IMR-90 (cell line): ENCODE measurements around the gene NAA35. TPM values are rescaled to one million over a fixed set of nuclear protein-coding genes. Genes with fewer than 3 reads are reported as not detected.

ENCODE experiments used
- ATAC-seq: fragments of 200-7000 bp; cut with Tn5 transposase; 2 replicates; pipeline ENCODE4 v1.9.1; 2020; ENCODE audit warnings: low read depth, mild to moderate bottlenecking, moderate library complexity
- Bru-seq: library from RNA; stranded (reverse); fragments of 400-500 nt; gene quantifications from one replicate; lab custom pipeline; 2021; lab: Mats Ljungman, UMichigan
- BruChase-seq, 2 experiments: library from RNA; stranded (reverse); fragments of 400-500 nt; gene quantifications; one replicate each; lab custom pipeline; 2021; lab: Mats Ljungman, UMichigan
- BruUV-seq: library from RNA; stranded (reverse); fragments of 400-500 nt; replicated peaks from 2 replicates; lab custom pipeline; 2021; lab: Mats Ljungman, UMichigan
- CTCF ChIA-PET: fragments of 300-600 bp; formaldehyde crosslinking; extraction: SDS; loops from one replicate; lab custom pipeline; 2021; ENCODE audit warnings: antibody characterized with exemption; lab: Yijun Ruan, JAX
- POLR2A ChIA-PET: fragments of 300-600 bp; sonication (Branson Sonifier 250); formaldehyde crosslinking; loops from one replicate; lab custom pipeline; 2022; ENCODE audit warnings: antibody characterized with exemption; ENCODE audit not compliant: unreplicated experiment; lab: Charles Lee
- DNase-seq: peaks from one replicate; pipeline ENCODE4 v3.0.0; 2013
- H2AFZ ChIP-seq: replicated peaks from 2 replicates; pipeline ENCODE3; 2013; ENCODE audit warnings: low read length, mild to moderate bottlenecking; ENCODE audit not compliant: poor library complexity
- H2AK5ac ChIP-seq: 2 replicates; pipeline ENCODE4 v1.6.1; 2013; ENCODE audit warnings: low read depth, low read length, inconsistent platforms
- H2AK9ac ChIP-seq: replicated peaks from 2 replicates; pipeline ENCODE3; 2013; ENCODE audit warnings: mild to moderate bottlenecking, low read depth, low read length, moderate library complexity; ENCODE audit not compliant: poor library complexity
- H2BK120ac ChIP-seq: 2 replicates; pipeline ENCODE4 v1.6.1; 2013; ENCODE audit warnings: low read depth, low read length, inconsistent platforms
- H2BK15ac ChIP-seq: 3 replicates; pipeline ENCODE4 v1.6.1; 2013; ENCODE audit warnings: low read depth, low read length, inconsistent platforms
- H2BK20ac ChIP-seq: 2 replicates; pipeline ENCODE4 v1.6.1; 2013; ENCODE audit warnings: low read depth, mild to moderate bottlenecking, inconsistent platforms, low read length, moderate library complexity
- H2BK5ac ChIP-seq: 2 replicates; pipeline ENCODE4 v1.6.1; 2013; ENCODE audit warnings: mild to moderate bottlenecking, low read depth, low read length, inconsistent platforms; ENCODE audit not compliant: poor library complexity, severe bottlenecking
- H3K14ac ChIP-seq: replicated peaks from 2 replicates; pipeline ENCODE4 v1.6.1; 2013; ENCODE audit warnings: low read depth, low read length, inconsistent platforms
- H3K18ac ChIP-seq: 2 replicates; pipeline ENCODE4 v1.6.1; 2013; ENCODE audit warnings: low read depth, low read length, control low read depth
- H3K23ac ChIP-seq: 2 replicates; pipeline ENCODE4 v1.6.1; 2013; ENCODE audit warnings: low read depth, low read length, inconsistent platforms
- H3K27ac ChIP-seq: 2 replicates; pipeline ENCODE4 v1.5.1; 2013; ENCODE audit warnings: mild to moderate bottlenecking, control low read depth, low read length; ENCODE audit not compliant: insufficient read depth
- H3K27me3 ChIP-seq: 2 replicates; pipeline ENCODE4 v1.6.1; 2013; ENCODE audit warnings: low read length; ENCODE audit not compliant: control insufficient read depth, insufficient read depth
- H3K36me3 ChIP-seq: 2 replicates; pipeline ENCODE4 v1.6.1; 2013; ENCODE audit warnings: low read length, mixed read lengths; ENCODE audit not compliant: control insufficient read depth, insufficient read depth
- H3K4ac ChIP-seq: 2 replicates; pipeline ENCODE4 v1.6.1; 2013; ENCODE audit warnings: low read depth, low read length, inconsistent platforms
- H3K4me1 ChIP-seq: 2 replicates; pipeline ENCODE4 v1.6.1; 2013; ENCODE audit warnings: low read length, mixed read lengths; ENCODE audit not compliant: control insufficient read depth, insufficient read depth
- H3K4me2 ChIP-seq: 2 replicates; pipeline ENCODE4 v1.6.1; 2013; ENCODE audit warnings: low read depth, mild to moderate bottlenecking, control low read depth, low read length, moderate library complexity
- H3K4me3 ChIP-seq: 2 replicates; pipeline ENCODE4 v1.5.1; 2013; ENCODE audit warnings: low read depth, mild to moderate bottlenecking, control low read depth, low read length, moderate library complexity; ENCODE audit not compliant: insufficient read depth
- H3K56ac ChIP-seq: 2 replicates; pipeline ENCODE4 v1.6.1; 2013; ENCODE audit warnings: low read length, inconsistent platforms; ENCODE audit not compliant: insufficient read depth; ENCODE audit errors: extremely low read depth
- H3K79me1 ChIP-seq, 2 experiments: 2 replicates each; pipeline ENCODE4 v1.6.1; 2013; ENCODE audit warnings: low read length in 2 of 2, inconsistent platforms in 1 of 2, low read depth in 1 of 2
- H3K9ac ChIP-seq: 2 replicates; pipeline ENCODE4 v1.6.1; 2013; ENCODE audit warnings: low read depth, low read length, control low read depth
- H3K9me1 ChIP-seq: 2 replicates; pipeline ENCODE4 v1.6.1; 2013; ENCODE audit warnings: low read length, inconsistent platforms; ENCODE audit not compliant: insufficient read depth
- H3K9me3 ChIP-seq: 2 replicates; pipeline ENCODE4 v1.6.1; 2013; ENCODE audit warnings: low read length; ENCODE audit not compliant: control insufficient read depth, insufficient read depth
- H4K20me1 ChIP-seq: 2 replicates; pipeline ENCODE4 v1.6.1; 2013; ENCODE audit warnings: low read length, inconsistent platforms; ENCODE audit not compliant: insufficient read depth
- H4K5ac ChIP-seq: 2 replicates; pipeline ENCODE4 v1.6.1; 2013; ENCODE audit warnings: mild to moderate bottlenecking, low read depth, low read length, control low read depth
- H4K8ac ChIP-seq, 2 experiments: 2 replicates each; pipeline ENCODE4 v1.6.1; 2013; ENCODE audit warnings: low read depth in 2 of 2, low read length in 2 of 2, control low read depth in 1 of 2, inconsistent platforms in 1 of 2
- H4K91ac ChIP-seq: 2 replicates; pipeline ENCODE4 v1.6.1; 2013; ENCODE audit warnings: low read depth, low read length, inconsistent platforms; ENCODE audit not compliant: insufficient read depth
- BHLHE40 ChIP-seq: fragments of 150-350 bp; IDR thresholded peaks from 2 replicates; pipeline ENCODE4 v1.6.1; 2016; ENCODE audit warnings: mild to moderate bottlenecking, low read depth, low read length
- CEBPB ChIP-seq: IDR thresholded peaks from 2 replicates; pipeline ENCODE4 v1.6.1; 2012; ENCODE audit warnings: low read depth, low read length, improper control_type of control experiment
- CHD1 ChIP-seq: IDR thresholded peaks from 2 replicates; pipeline ENCODE4 v1.6.1; 2012; ENCODE audit warnings: low read depth, low read length, improper control_type of control experiment
- MAFK ChIP-seq: IDR thresholded peaks from 2 replicates; pipeline ENCODE4 v1.6.1; 2012; ENCODE audit warnings: low read depth, low read length, improper control_type of control experiment
- MAZ ChIP-seq: IDR thresholded peaks from 2 replicates; pipeline ENCODE4 v1.6.1; 2012; ENCODE audit warnings: low read depth, mild to moderate bottlenecking, low read length, improper control_type of control experiment, moderate library complexity, borderline replicate concordance
- MXI1 ChIP-seq: IDR thresholded peaks from 2 replicates; pipeline ENCODE4 v1.6.1; 2012; ENCODE audit warnings: low read depth, mild to moderate bottlenecking, low read length, moderate library complexity, borderline replicate concordance
- NFE2L2 ChIP-seq: fragments of 150-350 bp; IDR thresholded peaks from 2 replicates; pipeline ENCODE4 v1.6.1; 2016; ENCODE audit warnings: low read depth, mild to moderate bottlenecking, low read length
- RAD21 ChIP-seq: IDR thresholded peaks from 2 replicates; pipeline ENCODE4 v1.6.1; 2012; ENCODE audit warnings: low read length, improper control_type of control experiment
- RCOR1 ChIP-seq: IDR thresholded peaks from 2 replicates; pipeline ENCODE4 v1.6.1; 2012; ENCODE audit warnings: mild to moderate bottlenecking, low read length, improper control_type of control experiment; ENCODE audit not compliant: insufficient replicate concordance
- RFX5 ChIP-seq: IDR thresholded peaks from 2 replicates; pipeline ENCODE4 v1.8.0; 2012; ENCODE audit warnings: low read depth, mild to moderate bottlenecking, low read length, moderate library complexity
- SMC3 ChIP-seq: fragments of 150-350 bp; IDR thresholded peaks from 2 replicates; pipeline ENCODE4 v1.6.1; 2016; ENCODE audit warnings: low read depth, mild to moderate bottlenecking, antibody characterized with exemption, low read length, moderate library complexity
- WGBS, 2 experiments: methylation state at CpG; one replicate each; pipeline versions ENCODE4 v1.1.5 to v1.1.7; 2013; ENCODE audit warnings: missing lambda C conversion rate in 2 of 2; ENCODE audit not compliant: insufficient read length in 1 of 2; ENCODE audit errors: extremely low coverage in 2 of 2; 5-methylcytosine and 5-hydroxymethylcytosine counted together
- dilution Hi-C: fragments of 300-500 bp; cut with HindIII; formaldehyde crosslinking; loops from one replicate; pipeline ENCODE4 v1.14.3; 2018; ENCODE audit warnings: low sequenced_read_pairs; ENCODE audit not compliant: unreplicated experiment
- in situ Hi-C: fragments of 300-500 bp; cut with MboI; formaldehyde crosslinking; loops from 3 replicates; pipeline ENCODE4 v1.14.3; 2019; ENCODE audit warnings: low sequenced_read_pairs, inconsistent platforms, mixed read lengths
- intact Hi-C: fragments of 100-400 bp; cut with micrococcal nuclease; formaldehyde crosslinking; loops from 2 replicates; pipeline ENCODE4 v1.10.0; 2022
- long read RNA-seq: library from polyadenylated mRNA; unstranded; transcript quantifications from one replicate; pipeline ENCODE4 v2.0.0, GENCODE V29; 2021; ENCODE audit not compliant: unreplicated experiment
- polyA plus RNA-seq, 3 experiments: library from polyadenylated mRNA; depleted of rRNA; stranded (reverse); fragments of >200 nt; gene quantifications; 2 replicates each; pipeline ENCODE4 v1.2.3, GENCODE V29; 2012; ENCODE audit warnings: low replicate concordance in 1 of 3
- total RNA-seq: library from RNA; depleted of rRNA; stranded (reverse); fragments of >200 nt; gene quantifications from 2 replicates; pipeline ENCODE4 v1.2.3, GENCODE V29; 2012; rRNA removed
- TF ChIP-seq, protein P1 (sequence below): fragments of 150-350 bp; IDR thresholded peaks from 2 replicates; pipeline ENCODE4 v1.6.1; 2017; ENCODE audit warnings: mild to moderate bottlenecking, antibody characterized with exemption, low read length, low read depth
- TF ChIP-seq, protein P2 (sequence below): conservative IDR thresholded peaks from 2 replicates; pipeline ENCODE4 v1.5.1; 2012; ENCODE audit warnings: mild to moderate bottlenecking, low read depth, low read length, improper control_type of control experiment

NAA35 gene
- 16.5 and 23.9 TPM in 2 replicates for total RNA-seq
- polyA plus RNA-seq (2012; rRNA removed): 11.3 and 13.1 TPM in 2 replicates
- polyA plus RNA-seq (2012; cell fraction: cytosol; rRNA removed): 2.6 and 5.3 TPM in 2 replicates
- polyA plus RNA-seq (2012; cell fraction: nucleus; rRNA removed; ENCODE audit: low replicate concordance): 2.2 and 17.5 TPM in 2 replicates
- percentile 84 among the genes with signal in this experiment for Bru-seq, nascent RNA
- percentile 75 among the genes with signal in this experiment for BruChase-seq, experiment 1, labeled RNA remaining after a 6-hour chase
- BruChase-seq, experiment 2, labeled RNA remaining after a 2-hour chase: percentile 76 among the genes with signal in this experiment
- long read RNA-seq, partial matches to known transcripts: 9 of 26 reads
- long read RNA-seq, other reads (novel, unspliced or antisense): 14 of 26 reads

DNA sequence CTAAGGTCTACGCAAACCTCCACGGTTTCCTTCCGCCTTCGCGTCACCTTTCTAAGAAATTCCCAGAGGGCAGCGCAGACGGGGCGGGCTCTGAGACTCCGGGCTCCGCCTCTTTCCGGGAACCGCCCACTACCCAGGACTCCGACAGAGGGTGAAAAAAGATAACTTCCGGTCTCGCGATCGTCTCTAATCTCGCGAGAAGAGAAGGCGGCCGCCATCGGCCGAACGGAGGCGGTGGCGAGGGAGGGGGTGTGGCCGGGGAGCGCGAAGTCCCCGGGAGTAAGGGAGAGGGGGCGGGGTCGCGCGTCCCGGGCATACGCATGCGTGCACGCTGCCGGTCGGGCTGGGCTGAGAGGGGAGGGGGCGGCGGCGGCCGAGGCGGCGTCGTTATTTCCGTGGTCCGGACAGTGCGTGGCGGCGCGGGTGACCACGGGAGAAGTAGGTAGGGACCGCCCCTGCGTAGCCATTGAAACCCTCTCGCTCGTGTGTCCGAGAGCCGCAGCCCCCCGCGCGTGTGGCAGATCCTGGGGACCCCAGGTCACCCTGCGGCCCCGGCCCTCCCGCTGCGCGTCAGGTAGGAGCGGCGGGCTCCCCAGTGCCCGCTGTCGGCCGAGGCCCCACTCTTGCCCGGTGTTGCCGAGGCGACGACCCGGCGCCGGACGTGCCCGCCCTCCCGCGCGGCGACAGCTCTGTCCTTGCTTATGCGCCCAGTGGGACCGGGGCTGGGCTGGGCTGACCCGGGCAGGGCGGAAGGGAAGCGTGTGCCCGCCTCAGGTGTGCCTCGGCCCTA lies at the start of gene NAA35:
TSS of gene NAA35 (plus strand) at position 315 of the 790 bp plus-strand sequence. CDS start 1,014 bp downstream, outside the sequence.
- Histone ChIP-seq H2BK15ac (no peak within 1 kb of the TSS), H3K9me1 (0 out of 2 replicates have a peak, but pooled peaks cover 2% of the 10 kb centered on the region), H2BK20ac (no peak within 1 kb of the TSS), H3K27me3 (no peaks in the 10 kb centered on the region), H3K14ac (peak within 1 kb of the TSS; percentile 95), H4K8ac (peak within 1 kb of the TSS; percentile 36 to 100), H4K5ac (peak within 1 kb of the TSS; percentile 85), H2BK120ac (peak within 1 kb of the TSS; percentile 30; the same call in 1 of the 2 replicates), H3K36me3 (peaks cover 4% of the 10 kb centered on the region; the same call in 1 of the 2 replicates), H3K4me2 (peak within 1 kb of the TSS; percentile 87), H3K56ac (peak within 1 kb of the TSS; percentile 49), H4K20me1 (peaks cover under 1% of the 10 kb centered on the region; the same call in 1 of the 2 replicates), H3K18ac (peak within 1 kb of the TSS; percentile 51), H3K4ac (peak within 1 kb of the TSS; percentile 94), H2AK5ac (no peak within 1 kb of the TSS), H2BK5ac (peak within 1 kb of the TSS; percentile 94), H3K27ac (peak within 1 kb of the TSS; percentile 66), H2AK9ac (peak within 1 kb of the TSS; percentile 92), H3K9ac (peak within 1 kb of the TSS; percentile 69), H3K23ac (peak within 1 kb of the TSS; percentile 72), H3K79me1 (peaks cover 14 to 27% of the 10 kb centered on the region in 2 experiments), H4K91ac (peak within 1 kb of the TSS; percentile 76), H2AFZ (peak within 1 kb of the TSS; percentile 99), H3K9me3 (no peaks in the 10 kb centered on the region; the same call in 1 of the 2 replicates), H3K4me3 (peak within 1 kb of the TSS; percentile 83), H3K4me1 (no peaks in the 10 kb centered on the region)
- ChIA-PET POLR2A (no interaction called here), CTCF (no interaction called here)
- dilution Hi-C loops: no loop called here
- in situ Hi-C loops: no loop called here
- peak; percentile 97 for DNase-seq
- ATAC-seq: peak; percentile 95
- intact Hi-C loops: loop anchor here (5.0 kb wide), 1 partner anchor 341 kb away; the partner anchor contains the start of gene ISCA1
- WGBS, 2 experiments: 0% methylated on average over 34 of the region's 93 CpGs; no CpG with 5 or more reads in 1 of the 2 experiments
- no TSS peak for BruUV-seq
- TF ChIP-seq CHD1: no peak
- TF ChIP-seq MAZ: peak; percentile 94
- TF ChIP-seq RAD21: no peak
- TF ChIP-seq CEBPB: no peak
- TF ChIP-seq, protein P1, sequence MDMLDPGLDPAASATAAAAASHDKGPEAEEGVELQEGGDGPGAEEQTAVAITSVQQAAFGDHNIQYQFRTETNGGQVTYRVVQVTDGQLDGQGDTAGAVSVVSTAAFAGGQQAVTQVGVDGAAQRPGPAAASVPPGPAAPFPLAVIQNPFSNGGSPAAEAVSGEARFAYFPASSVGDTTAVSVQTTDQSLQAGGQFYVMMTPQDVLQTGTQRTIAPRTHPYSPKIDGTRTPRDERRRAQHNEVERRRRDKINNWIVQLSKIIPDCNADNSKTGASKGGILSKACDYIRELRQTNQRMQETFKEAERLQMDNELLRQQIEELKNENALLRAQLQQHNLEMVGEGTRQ: no peak
- no peak for TF ChIP-seq BHLHE40
- TF ChIP-seq SMC3: no peak
- TF ChIP-seq MXI1: peak; percentile 66; the same call in 1 of the 2 replicates
- TF ChIP-seq, protein P2, sequence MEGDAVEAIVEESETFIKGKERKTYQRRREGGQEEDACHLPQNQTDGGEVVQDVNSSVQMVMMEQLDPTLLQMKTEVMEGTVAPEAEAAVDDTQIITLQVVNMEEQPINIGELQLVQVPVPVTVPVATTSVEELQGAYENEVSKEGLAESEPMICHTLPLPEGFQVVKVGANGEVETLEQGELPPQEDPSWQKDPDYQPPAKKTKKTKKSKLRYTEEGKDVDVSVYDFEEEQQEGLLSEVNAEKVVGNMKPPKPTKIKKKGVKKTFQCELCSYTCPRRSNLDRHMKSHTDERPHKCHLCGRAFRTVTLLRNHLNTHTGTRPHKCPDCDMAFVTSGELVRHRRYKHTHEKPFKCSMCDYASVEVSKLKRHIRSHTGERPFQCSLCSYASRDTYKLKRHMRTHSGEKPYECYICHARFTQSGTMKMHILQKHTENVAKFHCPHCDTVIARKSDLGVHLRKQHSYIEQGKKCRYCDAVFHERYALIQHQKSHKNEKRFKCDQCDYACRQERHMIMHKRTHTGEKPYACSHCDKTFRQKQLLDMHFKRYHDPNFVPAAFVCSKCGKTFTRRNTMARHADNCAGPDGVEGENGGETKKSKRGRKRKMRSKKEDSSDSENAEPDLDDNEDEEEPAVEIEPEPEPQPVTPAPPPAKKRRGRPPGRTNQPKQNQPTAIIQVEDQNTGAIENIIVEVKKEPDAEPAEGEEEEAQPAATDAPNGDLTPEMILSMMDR: no peak
- TF ChIP-seq RCOR1: no peak
- no peak for TF ChIP-seq NFE2L2
- no peak for TF ChIP-seq MAFK
- TF ChIP-seq RFX5: no peak
